HepG2 (cell line): Measurements from ENCODE around the gene PDIA5. TPM values are rescaled to one million over a fixed set of nuclear protein-coding genes. Genes with fewer than 3 reads are reported as not detected.

Experiments used
- ATAC-seq: fragments of 200-7000 bp; cut with Tn5 transposase; 3 replicates; pipeline ENCODE4 v1.9.1; 2020; ENCODE audit warnings: mild to moderate bottlenecking, moderate library complexity
- BruUV-seq: library from RNA; stranded (reverse); fragments of 400-500 nt; replicated peaks from 2 replicates; lab custom pipeline; 2021; lab: Mats Ljungman, UMichigan
- CTCF ChIA-PET: fragments of 300-600 bp; formaldehyde crosslinking; extraction: SDS; loops from one replicate; lab custom pipeline; 2021; ENCODE audit warnings: low total read pairs, inconsistent platforms, low intra/inter-chr PET ratio; lab: Yijun Ruan, JAX
- POLR2A ChIA-PET: fragments of 350-600 bp; sonication (Branson Sonifier 250); formaldehyde crosslinking; loops from one replicate; lab custom pipeline; 2020; ENCODE audit warnings: antibody characterized with exemption, inconsistent platforms; lab: Yijun Ruan, JAX
- DNase-seq: peaks from one replicate; pipeline ENCODE4 v3.0.0-alpha.2; 2015; ENCODE audit warnings: low spot score
- FAIRE-seq: peaks from 3 replicates; lab custom pipeline; 2011; peaks lifted over from hg19 to GRCh38; lab: Jason Lieb, UNC
- H2AFZ ChIP-seq: one replicate; pipeline ENCODE4 v1.6.1; 2011; ENCODE audit warnings: low read length, inconsistent platforms
- H3K27ac ChIP-seq: fragments of 300-600 bp; 3 replicates; pipeline ENCODE4 v1.8.0; 2011; ENCODE audit warnings: mixed run types, mild to moderate bottlenecking, mixed read lengths, low read length, inconsistent platforms; ENCODE audit not compliant: insufficient read depth; ENCODE audit errors: extremely low read length
- H3K27me3 ChIP-seq, 2 experiments: fragments of 200-600 bp in 1 of 2; 2 replicates in 1 of 2; 3 replicates in 1 of 2; pipeline versions ENCODE4 v1.6.0 to v1.8.0; 2011; ENCODE audit warnings: low read length in 2 of 2, mild to moderate bottlenecking in 2 of 2, moderate library complexity in 2 of 2, inconsistent platforms in 1 of 2; ENCODE audit not compliant: insufficient read depth in 2 of 2, control insufficient read depth in 1 of 2
- H3K36me3 ChIP-seq, 2 experiments: fragments of 200-600 bp in 1 of 2; replicated peaks in 1 of 2; 2 replicates in 1 of 2; 3 replicates in 1 of 2; pipeline versions ENCODE4 v1.5.1 to v1.8.0; 2011; ENCODE audit warnings: low read length in 2 of 2, inconsistent platforms in 1 of 2; ENCODE audit not compliant: insufficient read depth in 2 of 2, control insufficient read depth in 1 of 2
- H3K4me1 ChIP-seq: 2 replicates; pipeline ENCODE4 v1.5.1; 2012; ENCODE audit warnings: low read length, inconsistent platforms; ENCODE audit not compliant: insufficient read depth
- H3K4me2 ChIP-seq: 2 replicates; pipeline ENCODE4 v1.6.0; 2011; ENCODE audit warnings: low read depth, low read length, inconsistent platforms
- H3K4me3 ChIP-seq, 3 experiments: fragments of 200-600 bp in 1 of 3; sonication (generic), shearing (Covaris generic) in 1 of 3; replicated peaks in 1 of 3; 2 replicates each; pipeline ENCODE4 v1.5.1; 2011 to 2016; ENCODE audit warnings: low read length in 3 of 3, inconsistent platforms in 2 of 3, low read depth in 2 of 3, mild to moderate bottlenecking in 2 of 3, control low read depth in 1 of 3, mixed read lengths in 1 of 3; ENCODE audit not compliant: insufficient read depth in 1 of 3
- H3K79me2 ChIP-seq: one replicate; pipeline ENCODE4 v1.6.1; 2011; ENCODE audit warnings: low read length, inconsistent platforms; ENCODE audit not compliant: insufficient read depth
- H3K9ac ChIP-seq: 2 replicates; pipeline ENCODE4 v1.6.0; 2011; ENCODE audit warnings: mild to moderate bottlenecking, low read depth, low read length, inconsistent platforms; ENCODE audit not compliant: insufficient read depth
- H3K9me3 ChIP-seq: 2 replicates; pipeline ENCODE4 v1.5.1; 2012; ENCODE audit warnings: mild to moderate bottlenecking, low read length
- H4K20me1 ChIP-seq: 2 replicates; pipeline ENCODE4 v1.6.0; 2011; ENCODE audit warnings: inconsistent platforms, mild to moderate bottlenecking, low read length, moderate library complexity; ENCODE audit not compliant: insufficient read depth
- BORCS8-MEF2B ChIP-seq: sonication (generic); formaldehyde crosslinking; IDR thresholded peaks from 2 replicates; pipeline ENCODE4 v1.8.0; 2022; ENCODE audit warnings: mild to moderate bottlenecking, missing genetic modification reagents
- ETV5 ChIP-seq: IDR thresholded peaks from 2 replicates; pipeline ENCODE4 v1.6.1; 2018; ENCODE audit warnings: missing biosample characterization, missing genetic modification reagents, inconsistent platforms, borderline replicate concordance
- HES4 ChIP-seq: sonication (generic); formaldehyde crosslinking; IDR thresholded peaks from 2 replicates; pipeline ENCODE4 v1.9.0; 2021; ENCODE audit warnings: mild to moderate bottlenecking, missing genetic modification reagents, borderline replicate concordance
- HNF4A ChIP-seq: sonication (generic); formaldehyde crosslinking; IDR thresholded peaks from 2 replicates; pipeline ENCODE4 v1.4.0; 2020; ENCODE audit warnings: missing genetic modification reagents
- JUNB ChIP-seq: sonication (generic); formaldehyde crosslinking; IDR thresholded peaks from 2 replicates; pipeline ENCODE4 v1.8.0; 2022; ENCODE audit warnings: missing genetic modification reagents, mild to moderate bottlenecking, borderline replicate concordance
- MYNN ChIP-seq: sonication (generic); formaldehyde crosslinking; IDR thresholded peaks from 2 replicates; pipeline ENCODE4 v1.4.0; 2020; ENCODE audit warnings: mild to moderate bottlenecking, low read depth, missing genetic modification reagents
- NAIF1 ChIP-seq: sonication (generic); formaldehyde crosslinking; IDR thresholded peaks from 2 replicates; pipeline ENCODE4 v1.5.0; 2020; ENCODE audit warnings: mild to moderate bottlenecking, missing genetic modification reagents, borderline replicate concordance
- RBM39 ChIP-seq: fragments of 200-400 bp; formaldehyde crosslinking; IDR thresholded peaks from one replicate; pipeline ENCODE4 v1.6.1; 2018; ENCODE audit warnings: antibody characterized with exemption, mild to moderate bottlenecking, low read depth, low read length; ENCODE audit not compliant: poor library complexity, severe bottlenecking
- TBX2 ChIP-seq: sonication (generic); formaldehyde crosslinking; IDR thresholded peaks from 2 replicates; pipeline ENCODE4 v1.5.0; 2020; ENCODE audit warnings: missing genetic modification reagents, mild to moderate bottlenecking, borderline replicate concordance
- ZFP62 ChIP-seq: sonication (generic); formaldehyde crosslinking; IDR thresholded peaks from 2 replicates; pipeline ENCODE4 v1.4.0; 2020; ENCODE audit warnings: missing genetic modification reagents
- ZNF205 ChIP-seq: IDR thresholded peaks from 2 replicates; pipeline ENCODE4 v1.6.1; 2018; ENCODE audit warnings: missing biosample characterization, missing genetic modification reagents
- ZNF282 ChIP-seq: fragments of 450-650 bp; IDR thresholded peaks from 2 replicates; pipeline ENCODE4 v1.6.1; 2018; ENCODE audit not compliant: partially characterized antibody
- ZNF354B ChIP-seq: sonication (generic); formaldehyde crosslinking; IDR thresholded peaks from 2 replicates; pipeline ENCODE4 v1.8.0; 2022; ENCODE audit warnings: mild to moderate bottlenecking, missing genetic modification reagents
- ZNF367 ChIP-seq: sonication (generic); formaldehyde crosslinking; IDR thresholded peaks from 2 replicates; pipeline ENCODE4 v1.4.0; 2020; ENCODE audit warnings: missing genetic modification reagents, borderline replicate concordance
- WGBS: methylation state at CpG from one replicate; pipeline ENCODE4 v1.1.6; 2017; ENCODE audit warnings: low lambda C conversion rate; 5-methylcytosine and 5-hydroxymethylcytosine counted together
- in situ Hi-C: cut with HindIII; loops from 2 replicates; pipeline ENCODE4 v1.10.0; 2017; ENCODE audit warnings: low pct_unique_long_range_greater_than_20kb; ENCODE audit not compliant: extremely low pct_ligation_motif_present
- intact Hi-C: fragments of 100-400 bp; cut with micrococcal nuclease; formaldehyde crosslinking; loops from one replicate; pipeline ENCODE4 v1.10.0; 2022; ENCODE audit not compliant: unreplicated experiment
- polyA plus RNA-seq, 8 experiments: library from polyadenylated mRNA; depleted of rRNA in 3 of 8; stranded (reverse) in 7 of 8; unstranded in 1 of 8; fragments of >200 nt; fragmentation: Illumina TruSeq in 4 of 8; extraction: Trizol in 4 of 8; gene quantifications; 2 replicates each; pipeline versions ENCODE4 v1.2.1 to v1.2.3, GENCODE V29; 2011 to 2016; ENCODE audit warnings: low read depth in 4 of 8, missing spikeins in 1 of 8, mixed read lengths in 1 of 8; ENCODE audit not compliant: insufficient read depth in 1 of 8
- total RNA-seq, 5 experiments: library from RNA; depleted of rRNA; stranded (reverse); fragments of >200 nt; fragmentation: Illumina TruSeq; extraction: Trizol; gene quantifications; 2 replicates each; pipeline ENCODE4 v1.2.3, GENCODE V29; 2016; ENCODE audit warnings: low read depth in 1 of 5
- TF ChIP-seq, protein P1 (sequence below): sonication (generic); formaldehyde crosslinking; IDR thresholded peaks from 2 replicates; pipeline ENCODE4 v1.8.1; 2023; ENCODE audit warnings: mild to moderate bottlenecking, missing genetic modification reagents
- TF ChIP-seq, protein P2 (sequence below): sonication (generic); formaldehyde crosslinking; IDR thresholded peaks from 2 replicates; pipeline ENCODE4; 2020; ENCODE audit warnings: missing genetic modification reagents, mild to moderate bottlenecking, borderline replicate concordance
- TF ChIP-seq, protein P3 (sequence below): sonication (generic); formaldehyde crosslinking; IDR thresholded peaks from 2 replicates; pipeline ENCODE4 v1.5.0; 2020; ENCODE audit warnings: mild to moderate bottlenecking, missing genetic modification reagents

PDIA5 gene
- total and polyA plus RNA-seq, 2 of the 13 experiments (the other 11 are each of a cell fraction or from before 2014, with no cell fraction given), result 51.3 to 74.3 TPM

DNA sequence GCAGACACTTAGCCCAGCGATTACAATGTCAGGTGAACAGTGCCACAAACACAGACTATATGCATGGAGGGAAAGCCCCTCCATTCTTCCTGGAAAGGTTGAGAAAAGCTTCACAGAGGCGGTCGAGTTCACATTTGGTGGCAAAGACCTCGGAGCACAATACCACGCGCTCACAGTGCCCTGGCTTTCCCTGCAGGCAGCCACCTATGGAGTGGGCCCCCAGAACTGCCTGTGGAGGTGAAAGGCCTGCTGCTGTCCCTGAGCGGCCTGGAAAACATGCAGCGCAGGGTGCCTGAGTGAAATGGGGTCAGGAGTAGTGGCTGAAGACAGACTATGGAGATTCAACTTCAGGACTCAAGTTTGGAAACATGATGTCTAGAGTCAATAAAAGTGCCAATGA lies 26.9 kb downstream of the PDIA5 start:
- H3K27me3 ChIP-seq, result no peaks in the 10 kb centered on the region
- H3K79me2 ChIP-seq, result peaks cover 27% of the 10 kb centered on the region
- H3K4me1 ChIP-seq, result no peaks in the 10 kb centered on the region
- no peak overlapping the region for H2AFZ ChIP-seq
- no peak overlapping the region for H3K27ac ChIP-seq
- CTCF ChIA-PET, result no interaction called here
- in situ Hi-C loops, result no loop called here
- peaks cover 34 to 89% of the 10 kb centered on the region in 2 experiments; a peak in 4 of 5 replicates for H3K36me3 ChIP-seq
- DNase-seq (no peak), ATAC-seq (no peak), FAIRE-seq (no peak)
- H4K20me1 ChIP-seq, result peaks cover 22% of the 10 kb centered on the region
- BruUV-seq, result TSS peak; percentile 40
- no peak overlapping the region for H3K4me3 ChIP-seq
- H3K9ac ChIP-seq, result no peak overlapping the region
- WGBS, result 93% methylated on average over 4 of the region's 8 CpGs
- intact Hi-C loops, result no loop called here
- H3K9me3 ChIP-seq, result no peaks in the 10 kb centered on the region
- POLR2A ChIA-PET, result no interaction called here
- no peak overlapping the region for H3K4me2 ChIP-seq
- no peak for TF ChIP-seq HES4 (CRISPR knock-in tag)
- TF ChIP-seq, protein P1, sequence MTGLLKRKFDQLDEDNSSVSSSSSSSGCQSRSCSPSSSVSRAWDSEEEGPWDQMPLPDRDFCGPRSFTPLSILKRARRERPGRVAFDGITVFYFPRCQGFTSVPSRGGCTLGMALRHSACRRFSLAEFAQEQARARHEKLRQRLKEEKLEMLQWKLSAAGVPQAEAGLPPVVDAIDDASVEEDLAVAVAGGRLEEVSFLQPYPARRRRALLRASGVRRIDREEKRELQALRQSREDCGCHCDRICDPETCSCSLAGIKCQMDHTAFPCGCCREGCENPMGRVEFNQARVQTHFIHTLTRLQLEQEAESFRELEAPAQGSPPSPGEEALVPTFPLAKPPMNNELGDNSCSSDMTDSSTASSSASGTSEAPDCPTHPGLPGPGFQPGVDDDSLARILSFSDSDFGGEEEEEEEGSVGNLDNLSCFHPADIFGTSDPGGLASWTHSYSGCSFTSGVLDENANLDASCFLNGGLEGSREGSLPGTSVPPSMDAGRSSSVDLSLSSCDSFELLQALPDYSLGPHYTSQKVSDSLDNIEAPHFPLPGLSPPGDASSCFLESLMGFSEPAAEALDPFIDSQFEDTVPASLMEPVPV (CRISPR knock-in tag), result no peak
- TF ChIP-seq ZNF367, result no peak
- no peak for TF ChIP-seq RBM39
- no peak for TF ChIP-seq MYNN (CRISPR knock-in tag)
- TF ChIP-seq, protein P2, sequence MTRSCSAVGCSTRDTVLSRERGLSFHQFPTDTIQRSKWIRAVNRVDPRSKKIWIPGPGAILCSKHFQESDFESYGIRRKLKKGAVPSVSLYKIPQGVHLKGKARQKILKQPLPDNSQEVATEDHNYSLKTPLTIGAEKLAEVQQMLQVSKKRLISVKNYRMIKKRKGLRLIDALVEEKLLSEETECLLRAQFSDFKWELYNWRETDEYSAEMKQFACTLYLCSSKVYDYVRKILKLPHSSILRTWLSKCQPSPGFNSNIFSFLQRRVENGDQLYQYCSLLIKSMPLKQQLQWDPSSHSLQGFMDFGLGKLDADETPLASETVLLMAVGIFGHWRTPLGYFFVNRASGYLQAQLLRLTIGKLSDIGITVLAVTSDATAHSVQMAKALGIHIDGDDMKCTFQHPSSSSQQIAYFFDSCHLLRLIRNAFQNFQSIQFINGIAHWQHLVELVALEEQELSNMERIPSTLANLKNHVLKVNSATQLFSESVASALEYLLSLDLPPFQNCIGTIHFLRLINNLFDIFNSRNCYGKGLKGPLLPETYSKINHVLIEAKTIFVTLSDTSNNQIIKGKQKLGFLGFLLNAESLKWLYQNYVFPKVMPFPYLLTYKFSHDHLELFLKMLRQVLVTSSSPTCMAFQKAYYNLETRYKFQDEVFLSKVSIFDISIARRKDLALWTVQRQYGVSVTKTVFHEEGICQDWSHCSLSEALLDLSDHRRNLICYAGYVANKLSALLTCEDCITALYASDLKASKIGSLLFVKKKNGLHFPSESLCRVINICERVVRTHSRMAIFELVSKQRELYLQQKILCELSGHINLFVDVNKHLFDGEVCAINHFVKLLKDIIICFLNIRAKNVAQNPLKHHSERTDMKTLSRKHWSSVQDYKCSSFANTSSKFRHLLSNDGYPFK (CRISPR knock-in tag), result no peak
- no peak for TF ChIP-seq HNF4A (CRISPR knock-in tag)
- no peak for TF ChIP-seq NAIF1 (CRISPR knock-in tag)
- no peak for TF ChIP-seq ZNF354B
- TF ChIP-seq JUNB, result no peak
- no peak for TF ChIP-seq ETV5
- TF ChIP-seq ZNF205 (CRISPR knock-in tag), result no peak
- no peak for TF ChIP-seq ZNF282
- no peak for TF ChIP-seq TBX2 (CRISPR knock-in tag)
- no peak for TF ChIP-seq ZFP62 (CRISPR knock-in tag)
- no peak for TF ChIP-seq BORCS8-MEF2B (CRISPR knock-in tag)
- TF ChIP-seq, protein P3, sequence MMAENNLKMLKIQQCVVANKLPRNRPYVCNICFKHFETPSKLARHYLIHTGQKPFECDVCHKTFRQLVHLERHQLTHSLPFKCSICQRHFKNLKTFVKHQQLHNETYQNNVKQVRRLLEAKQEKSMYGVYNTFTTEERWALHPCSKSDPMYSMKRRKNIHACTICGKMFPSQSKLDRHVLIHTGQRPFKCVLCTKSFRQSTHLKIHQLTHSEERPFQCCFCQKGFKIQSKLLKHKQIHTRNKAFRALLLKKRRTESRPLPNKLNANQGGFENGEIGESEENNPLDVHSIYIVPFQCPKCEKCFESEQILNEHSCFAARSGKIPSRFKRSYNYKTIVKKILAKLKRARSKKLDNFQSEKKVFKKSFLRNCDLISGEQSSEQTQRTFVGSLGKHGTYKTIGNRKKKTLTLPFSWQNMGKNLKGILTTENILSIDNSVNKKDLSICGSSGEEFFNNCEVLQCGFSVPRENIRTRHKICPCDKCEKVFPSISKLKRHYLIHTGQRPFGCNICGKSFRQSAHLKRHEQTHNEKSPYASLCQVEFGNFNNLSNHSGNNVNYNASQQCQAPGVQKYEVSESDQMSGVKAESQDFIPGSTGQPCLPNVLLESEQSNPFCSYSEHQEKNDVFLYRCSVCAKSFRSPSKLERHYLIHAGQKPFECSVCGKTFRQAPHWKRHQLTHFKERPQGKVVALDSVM (CRISPR knock-in tag), result no peak
